Mammary epithelial cell (primary cell): ENCODE measurements around the gene DMXL2.

ENCODE experiments used
- EZH2 ChIP-seq: IDR thresholded peaks from 2 replicates; pipeline ENCODE4 v1.6.1; 2012; ENCODE audit warnings: low read length, inconsistent platforms, borderline replicate concordance
- TF ChIP-seq, protein P1 (sequence below), 2 donors: IDR thresholded peaks in 1 of 2; conservative IDR thresholded peaks in 1 of 2; 2 replicates each; pipeline ENCODE4 v1.5.1; 2011 to 2012; ENCODE audit warnings: inconsistent platforms in 2 of 2, low read length in 2 of 2, mild to moderate bottlenecking in 2 of 2, control low read depth in 1 of 2, low read depth in 1 of 2; ENCODE audit not compliant: insufficient read depth in 1 of 2; ENCODE audit errors: extremely low read depth in 1 of 2

GRCh38 chr15:51499379-51499976 lies 123.1 kb downstream of the DMXL2 start:
- TF ChIP-seq, protein P1, sequence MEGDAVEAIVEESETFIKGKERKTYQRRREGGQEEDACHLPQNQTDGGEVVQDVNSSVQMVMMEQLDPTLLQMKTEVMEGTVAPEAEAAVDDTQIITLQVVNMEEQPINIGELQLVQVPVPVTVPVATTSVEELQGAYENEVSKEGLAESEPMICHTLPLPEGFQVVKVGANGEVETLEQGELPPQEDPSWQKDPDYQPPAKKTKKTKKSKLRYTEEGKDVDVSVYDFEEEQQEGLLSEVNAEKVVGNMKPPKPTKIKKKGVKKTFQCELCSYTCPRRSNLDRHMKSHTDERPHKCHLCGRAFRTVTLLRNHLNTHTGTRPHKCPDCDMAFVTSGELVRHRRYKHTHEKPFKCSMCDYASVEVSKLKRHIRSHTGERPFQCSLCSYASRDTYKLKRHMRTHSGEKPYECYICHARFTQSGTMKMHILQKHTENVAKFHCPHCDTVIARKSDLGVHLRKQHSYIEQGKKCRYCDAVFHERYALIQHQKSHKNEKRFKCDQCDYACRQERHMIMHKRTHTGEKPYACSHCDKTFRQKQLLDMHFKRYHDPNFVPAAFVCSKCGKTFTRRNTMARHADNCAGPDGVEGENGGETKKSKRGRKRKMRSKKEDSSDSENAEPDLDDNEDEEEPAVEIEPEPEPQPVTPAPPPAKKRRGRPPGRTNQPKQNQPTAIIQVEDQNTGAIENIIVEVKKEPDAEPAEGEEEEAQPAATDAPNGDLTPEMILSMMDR (conservative IDR thresholded peaks at IDR 0.05 in 1 of 2, IDR thresholded peaks at IDR 0.05 in 1 of 2; ENCODE audit: extremely low read depth in 1 of 2, insufficient read depth in 1 of 2, low read depth in 1 of 2, low read length in 2 of 2): peak; percentile 80 to 87
- TF ChIP-seq EZH2: no peak
